Loucy (cell line): ENCODE results near the gene ILF2.

Experiments used
- EZH2phosphoT487 ChIP-seq: fragments of 200-600 bp; IDR thresholded peaks from 2 replicates; pipeline ENCODE4 v1.6.1; 2018; ENCODE audit warnings: antibody characterized with exemption, mild to moderate bottlenecking, moderate library complexity, borderline replicate concordance
- TF ChIP-seq, protein P1 (sequence below): fragments of 200-600 bp; sonication (generic); conservative IDR thresholded peaks from 2 replicates; pipeline ENCODE4 v1.5.1; 2014; ENCODE audit warnings: mild to moderate bottlenecking, antibody characterized with exemption, low read length

DNA sequence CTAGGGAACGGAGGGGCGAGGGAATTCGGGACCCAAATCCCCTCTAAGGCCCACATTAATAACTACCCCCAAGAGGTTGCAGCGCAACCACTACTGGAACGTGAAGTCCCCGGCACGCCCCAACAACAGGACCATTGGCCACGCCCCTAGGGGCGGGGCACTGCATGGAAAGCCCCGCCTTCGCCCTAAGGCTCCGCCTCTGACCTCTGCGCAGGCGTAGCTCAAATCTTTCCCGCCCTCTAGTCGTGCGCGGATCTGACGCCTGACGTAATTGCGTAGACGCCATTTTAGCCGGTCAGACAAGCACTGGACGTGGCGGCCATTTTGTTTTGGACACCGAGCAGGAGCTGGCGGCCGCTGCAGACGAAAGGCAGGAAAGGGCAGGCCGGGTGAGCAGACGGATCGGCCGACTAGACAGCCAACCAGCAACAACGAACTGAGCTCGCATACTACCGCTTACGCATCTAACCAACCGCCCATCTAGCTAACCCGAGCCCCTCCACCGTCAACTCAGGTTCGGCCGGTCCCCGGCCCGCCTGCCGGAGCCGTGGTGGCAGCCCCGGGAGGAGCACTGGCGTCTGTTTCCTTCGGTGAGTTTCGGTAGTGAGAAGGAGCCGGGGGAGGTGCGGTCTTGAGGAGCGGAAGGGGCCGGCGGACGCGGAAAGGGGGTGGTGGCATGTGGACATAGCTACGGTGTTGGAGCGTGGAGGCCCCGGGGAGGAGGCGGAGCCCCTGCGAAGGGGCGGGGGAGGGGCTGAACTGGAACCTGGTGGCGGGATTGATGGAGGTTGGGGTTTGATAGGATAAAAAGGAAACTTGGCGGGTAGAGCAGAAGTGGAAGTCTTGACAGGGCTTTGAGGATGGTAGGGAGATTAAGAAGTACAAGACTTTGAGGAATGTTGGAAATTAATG lies 36.8 kb downstream of the ILF2 start, which contains the start of gene CHTOP:
- TF ChIP-seq, protein P1, sequence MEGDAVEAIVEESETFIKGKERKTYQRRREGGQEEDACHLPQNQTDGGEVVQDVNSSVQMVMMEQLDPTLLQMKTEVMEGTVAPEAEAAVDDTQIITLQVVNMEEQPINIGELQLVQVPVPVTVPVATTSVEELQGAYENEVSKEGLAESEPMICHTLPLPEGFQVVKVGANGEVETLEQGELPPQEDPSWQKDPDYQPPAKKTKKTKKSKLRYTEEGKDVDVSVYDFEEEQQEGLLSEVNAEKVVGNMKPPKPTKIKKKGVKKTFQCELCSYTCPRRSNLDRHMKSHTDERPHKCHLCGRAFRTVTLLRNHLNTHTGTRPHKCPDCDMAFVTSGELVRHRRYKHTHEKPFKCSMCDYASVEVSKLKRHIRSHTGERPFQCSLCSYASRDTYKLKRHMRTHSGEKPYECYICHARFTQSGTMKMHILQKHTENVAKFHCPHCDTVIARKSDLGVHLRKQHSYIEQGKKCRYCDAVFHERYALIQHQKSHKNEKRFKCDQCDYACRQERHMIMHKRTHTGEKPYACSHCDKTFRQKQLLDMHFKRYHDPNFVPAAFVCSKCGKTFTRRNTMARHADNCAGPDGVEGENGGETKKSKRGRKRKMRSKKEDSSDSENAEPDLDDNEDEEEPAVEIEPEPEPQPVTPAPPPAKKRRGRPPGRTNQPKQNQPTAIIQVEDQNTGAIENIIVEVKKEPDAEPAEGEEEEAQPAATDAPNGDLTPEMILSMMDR: no peak
- TF ChIP-seq EZH2phosphoT487: no peak
